DMS114 treated with DMSO at 0.1 percent for 48 hours (cell line): ENCODE results near the gene IRF8.

Source experiments
- DNase-seq: peaks from one replicate; lab custom pipeline; 2025; ENCODE audit not compliant: unreplicated experiment; lab: John Stamatoyannopoulos, UW

Gene IRF8

DNA sequence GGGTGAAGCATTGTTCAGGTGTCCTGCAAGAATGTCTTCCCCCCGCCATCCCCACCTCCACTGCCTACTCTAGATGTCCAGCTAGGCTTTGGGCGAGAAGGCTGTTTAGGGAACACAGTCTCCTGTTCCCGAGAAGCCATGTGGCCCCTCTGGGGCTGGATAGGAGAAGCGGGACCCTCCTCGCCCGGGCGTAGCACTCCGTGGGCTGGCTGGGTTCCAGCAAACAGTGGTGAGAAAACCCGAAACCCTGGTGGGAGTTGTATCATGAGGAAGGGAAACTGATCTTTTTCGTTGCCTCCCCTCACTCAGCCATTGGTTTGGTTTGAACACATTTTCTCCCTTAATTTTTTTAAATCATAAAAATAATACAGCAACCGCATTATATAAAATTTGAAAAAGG is 56.6 kb downstream of the IRF8 start:
- DNase-seq: no peak

DNA sequence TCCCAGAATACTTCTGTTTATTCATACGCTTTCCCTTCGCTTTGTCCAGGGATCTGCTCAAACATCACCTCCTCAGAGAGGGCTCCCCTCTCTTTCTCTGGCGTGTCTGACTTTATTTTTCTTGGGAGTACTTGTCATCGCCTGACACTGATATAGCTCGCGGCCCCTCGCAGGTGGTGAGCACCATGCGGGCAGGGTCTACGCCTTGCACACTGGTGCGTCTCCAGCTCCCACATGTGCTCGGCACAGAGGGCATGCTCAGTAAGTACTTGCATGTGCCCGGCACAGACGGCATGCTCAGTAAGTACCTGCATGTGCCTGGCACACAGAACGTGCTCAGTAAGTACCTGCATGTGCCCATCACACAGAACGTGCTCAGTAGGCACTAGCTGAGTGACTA is 57.5 kb downstream of the IRF8 start:
- no peak for DNase-seq

DNA sequence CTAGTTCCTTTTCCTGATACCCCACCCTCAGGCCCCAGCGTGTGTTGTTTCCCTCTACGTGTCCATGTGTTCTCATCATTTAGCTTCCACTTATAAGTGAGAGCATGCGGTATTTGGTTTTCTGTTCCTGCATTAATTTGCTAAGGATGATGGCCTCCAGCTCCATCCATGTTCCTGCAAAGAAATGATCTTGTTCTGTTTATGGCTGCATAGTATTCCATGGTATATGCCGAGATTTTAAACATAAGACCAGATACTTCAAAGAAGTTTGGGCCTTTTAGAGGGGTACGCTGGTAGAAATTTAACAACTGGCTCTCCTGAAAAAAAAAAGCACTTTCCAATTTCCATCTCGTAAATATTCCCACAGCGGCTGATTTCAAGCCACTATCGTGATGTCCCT is 59.8 kb downstream of the IRF8 start:
- DNase-seq: no peak

DNA sequence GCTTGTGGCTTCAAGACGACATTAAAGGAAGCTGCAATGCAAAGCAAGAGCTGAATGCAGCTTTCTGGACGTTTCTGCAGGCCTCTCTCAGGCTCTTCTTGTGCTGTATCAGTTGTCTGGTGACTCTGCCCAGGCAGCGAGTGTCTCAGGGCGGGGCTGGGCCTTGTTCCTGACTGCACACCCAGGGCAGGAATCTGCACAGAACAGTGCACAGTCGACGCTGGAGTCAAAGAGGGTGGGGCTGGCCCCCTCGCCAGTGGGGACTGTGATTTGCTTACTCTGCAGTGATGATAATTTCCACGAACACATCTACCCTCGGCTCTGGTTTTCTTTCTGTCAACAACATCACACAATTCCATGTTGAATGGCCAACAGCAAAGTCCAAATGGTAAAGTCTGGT is 60.7 kb downstream of the IRF8 start:
- DNase-seq: no peak

DNA sequence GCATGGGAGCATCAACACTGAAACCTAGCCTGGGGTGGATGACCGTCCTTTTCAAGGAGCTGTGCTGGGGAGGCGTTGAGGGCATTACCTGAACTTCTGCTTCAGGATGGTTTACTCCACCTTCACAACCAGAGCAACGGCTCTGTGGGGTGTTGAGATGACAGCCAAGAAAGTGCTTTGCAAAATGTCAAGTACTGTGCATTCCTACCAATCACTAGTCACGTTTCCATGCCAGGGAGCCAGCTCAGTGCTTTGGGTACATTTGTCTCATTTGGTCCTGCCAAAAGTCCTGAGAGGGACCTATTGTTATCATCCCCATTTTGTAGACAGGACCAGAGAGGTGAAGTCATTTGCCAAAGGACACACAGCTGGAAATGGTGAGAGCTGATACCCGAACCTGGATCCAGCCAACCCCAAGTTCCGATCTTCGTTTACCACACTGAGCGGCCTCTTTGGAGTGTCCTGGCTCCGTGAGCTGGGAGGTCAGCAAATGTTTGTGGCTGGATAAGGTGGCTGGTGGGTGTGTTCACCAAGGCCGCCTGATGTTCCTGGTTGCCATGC is 61.6 kb downstream of the IRF8 start:
- no peak for DNase-seq

DNA sequence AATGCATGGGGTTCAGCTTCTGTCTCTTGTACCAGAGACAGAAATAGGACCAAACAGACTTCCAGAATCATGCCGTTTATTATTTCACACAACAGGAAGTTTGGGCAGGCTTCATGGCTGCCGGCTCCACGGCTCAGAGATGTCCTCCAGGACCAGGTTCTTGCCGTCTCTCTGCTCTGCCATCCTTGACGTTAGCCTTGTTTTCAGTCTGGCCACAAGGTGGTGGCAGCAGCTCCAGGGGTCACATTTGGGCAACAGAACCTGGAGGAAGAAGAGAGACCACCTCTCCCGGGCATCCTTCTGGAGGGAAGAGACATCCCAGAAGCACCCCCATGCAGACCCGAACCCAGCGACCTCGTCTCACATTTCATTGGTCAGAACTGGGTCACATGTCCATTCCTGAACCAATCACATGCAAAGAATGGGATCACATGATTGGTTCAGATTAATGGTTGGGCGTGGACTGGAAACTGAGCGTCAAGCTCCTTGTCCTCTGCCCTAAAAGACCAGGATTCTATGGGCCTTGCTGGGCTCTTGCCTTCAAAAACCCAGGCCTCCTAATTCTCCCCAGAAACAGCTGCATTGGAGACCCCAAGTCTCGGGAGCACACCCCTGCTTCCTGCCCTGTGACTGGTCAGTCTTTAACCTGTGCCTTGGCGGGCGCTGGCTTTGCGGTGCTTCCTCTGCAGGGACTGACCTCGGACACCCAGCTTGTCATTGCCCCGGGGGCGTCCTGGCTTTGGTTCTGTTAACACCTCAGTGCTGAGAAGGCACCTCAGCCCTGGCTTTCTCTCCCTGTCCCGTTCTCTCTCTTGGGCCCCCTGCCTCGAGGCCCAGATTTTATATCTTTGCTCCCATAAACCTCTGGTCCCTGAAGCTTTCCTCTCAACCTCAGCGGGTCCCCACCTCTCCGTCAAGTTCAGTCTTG is 63.3 kb downstream of the IRF8 start:
- DNase-seq: no peak

DNA sequence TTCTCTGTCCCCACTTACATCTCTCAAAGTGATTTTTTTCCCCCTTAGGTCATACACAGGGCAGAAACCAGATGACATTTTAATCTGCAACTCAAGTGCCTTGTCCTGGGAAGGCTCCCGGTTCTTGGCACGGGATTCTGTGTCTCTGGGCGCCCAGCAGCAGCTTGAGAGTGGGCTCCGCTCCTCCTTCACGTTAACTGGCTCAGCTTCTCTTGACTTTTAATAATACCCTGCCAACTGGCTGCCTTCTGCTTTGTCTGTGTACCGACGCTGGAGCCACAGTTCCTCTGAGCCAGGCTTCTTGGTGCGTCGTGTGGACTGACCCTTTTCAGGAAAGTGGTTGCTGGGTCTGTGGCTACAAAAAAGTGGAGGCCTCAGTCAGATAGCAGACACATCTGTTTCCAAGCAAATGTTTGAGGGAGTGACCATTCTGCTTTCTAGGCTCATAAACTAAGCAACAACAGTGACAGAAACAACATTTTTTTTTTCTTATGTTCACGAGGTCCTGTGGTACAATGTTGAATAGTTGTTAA is 64.9 kb downstream of the IRF8 start:
- DNase-seq: no peak

DNA sequence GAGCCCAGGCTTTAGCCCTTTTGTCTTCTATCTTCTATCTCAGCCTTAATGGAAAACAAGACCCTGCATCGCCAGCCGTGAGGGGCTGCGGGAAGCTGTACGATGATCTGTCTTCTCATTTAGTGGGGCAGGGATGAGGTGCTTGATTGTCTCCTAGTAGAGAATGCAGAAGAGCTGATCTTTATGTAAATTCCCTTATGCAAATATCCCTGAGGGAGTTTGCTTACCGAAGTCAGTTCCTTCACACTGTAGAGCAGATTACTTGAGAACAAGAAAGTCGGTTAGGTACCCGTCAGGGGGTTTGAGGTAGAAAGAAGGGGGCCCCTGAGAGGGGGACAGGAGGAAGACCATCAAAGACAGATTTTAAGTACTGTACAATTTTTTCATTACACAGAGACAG is 66.2 kb downstream of the IRF8 start:
- DNase-seq: no peak

DNA sequence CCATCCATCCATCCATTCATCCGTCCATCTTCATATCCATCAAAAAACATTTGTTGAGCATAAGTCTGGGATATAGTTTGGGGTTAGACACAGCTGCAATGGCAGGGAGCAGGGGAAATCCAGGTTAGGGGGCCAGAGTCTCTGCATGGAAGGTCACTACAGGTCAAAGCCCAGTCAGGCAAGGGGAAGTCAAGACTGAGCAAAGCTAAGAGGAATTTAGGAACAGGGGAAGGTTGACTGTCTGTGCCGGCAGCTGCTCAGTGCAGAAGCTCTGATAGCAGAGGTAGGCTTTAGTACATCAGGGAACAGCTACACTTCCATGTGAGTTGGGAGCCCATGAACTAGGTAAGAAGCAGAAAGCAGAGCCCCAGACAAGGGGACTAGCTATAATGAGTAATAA is 68.1 kb downstream of the IRF8 start:
- no peak for DNase-seq

DNA sequence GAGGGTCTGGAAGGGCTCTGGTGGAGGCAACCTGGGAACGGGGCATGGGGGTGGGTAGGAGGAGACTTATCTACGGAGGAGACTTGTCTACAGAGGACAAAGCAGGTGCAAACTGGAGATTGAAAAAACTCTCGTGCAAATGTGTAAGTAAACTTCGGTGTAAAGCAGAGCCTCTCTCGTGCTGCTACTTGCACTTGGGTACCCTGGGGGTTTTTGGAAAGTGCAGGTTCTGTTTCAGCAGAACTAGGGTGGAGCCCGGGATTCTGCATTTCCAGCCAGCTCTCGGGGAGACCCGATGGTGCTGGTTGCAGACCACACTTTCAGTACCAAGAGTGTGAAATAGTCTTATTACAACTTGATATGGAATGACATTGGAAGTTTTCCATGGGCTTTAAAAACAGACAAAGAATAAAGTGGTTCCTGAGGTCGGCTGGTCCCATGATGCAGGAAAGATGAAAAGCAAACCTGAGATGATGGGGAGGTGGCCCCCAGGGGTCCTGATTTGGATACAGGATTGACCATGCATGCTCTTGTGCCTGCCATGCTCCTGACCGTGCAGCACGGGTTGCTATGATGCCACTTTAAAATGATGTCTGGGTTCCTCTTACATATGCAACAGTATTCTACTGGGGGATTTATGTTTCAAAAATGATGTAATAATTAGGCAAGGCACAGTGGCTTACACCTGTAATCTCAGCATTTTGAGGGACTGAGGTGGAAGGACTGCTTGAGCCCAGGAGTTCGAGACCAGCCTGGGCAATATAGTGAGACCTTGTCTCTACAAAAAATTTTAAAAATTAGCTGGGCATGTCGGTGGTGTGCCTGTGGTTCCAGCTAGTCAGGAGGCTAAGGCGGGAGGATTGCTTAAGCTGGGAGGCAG is 69.3 kb downstream of the IRF8 start:
- DNase-seq: no peak

DNA sequence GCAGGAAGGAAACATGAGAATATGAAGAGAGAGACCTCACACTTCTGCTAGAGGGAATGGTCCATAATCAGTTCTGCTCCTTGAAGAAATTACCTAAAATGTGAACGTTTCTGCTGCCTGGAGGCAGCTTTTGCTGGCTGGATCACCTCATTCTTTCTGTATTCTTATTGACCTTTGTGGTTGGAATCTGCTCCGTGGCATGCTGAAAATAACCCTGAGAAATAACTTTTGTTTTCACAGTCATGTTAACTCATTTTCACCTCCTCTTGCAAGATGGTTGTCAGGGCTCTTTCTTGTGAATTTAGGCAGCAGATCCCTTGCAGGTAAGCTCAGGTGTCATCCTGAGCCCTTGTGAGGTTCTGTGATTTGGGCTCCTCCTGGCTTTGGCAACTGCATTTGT is 70.2 kb downstream of the IRF8 start:
- DNase-seq: no peak

DNA sequence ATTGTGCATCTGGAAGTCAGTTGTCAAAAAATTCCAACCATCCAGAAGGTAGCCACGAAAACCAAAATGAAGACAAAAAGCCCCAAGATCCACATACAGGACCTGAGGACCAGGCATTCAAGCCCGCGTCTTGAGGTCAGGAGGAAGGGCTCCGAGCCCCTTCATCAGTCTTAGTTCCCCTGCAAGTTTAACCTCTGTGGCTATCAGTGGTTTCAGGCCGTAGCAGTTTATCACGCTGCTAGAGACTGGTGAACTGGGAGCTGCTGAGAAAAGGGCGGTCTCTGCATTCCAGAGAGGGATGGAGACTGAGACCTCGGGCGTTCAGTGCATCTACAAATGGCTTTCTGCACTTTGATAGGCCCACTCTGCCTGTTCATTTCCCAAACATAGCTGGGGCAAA is 70.6 kb downstream of the IRF8 start:
- DNase-seq: no peak

DNA sequence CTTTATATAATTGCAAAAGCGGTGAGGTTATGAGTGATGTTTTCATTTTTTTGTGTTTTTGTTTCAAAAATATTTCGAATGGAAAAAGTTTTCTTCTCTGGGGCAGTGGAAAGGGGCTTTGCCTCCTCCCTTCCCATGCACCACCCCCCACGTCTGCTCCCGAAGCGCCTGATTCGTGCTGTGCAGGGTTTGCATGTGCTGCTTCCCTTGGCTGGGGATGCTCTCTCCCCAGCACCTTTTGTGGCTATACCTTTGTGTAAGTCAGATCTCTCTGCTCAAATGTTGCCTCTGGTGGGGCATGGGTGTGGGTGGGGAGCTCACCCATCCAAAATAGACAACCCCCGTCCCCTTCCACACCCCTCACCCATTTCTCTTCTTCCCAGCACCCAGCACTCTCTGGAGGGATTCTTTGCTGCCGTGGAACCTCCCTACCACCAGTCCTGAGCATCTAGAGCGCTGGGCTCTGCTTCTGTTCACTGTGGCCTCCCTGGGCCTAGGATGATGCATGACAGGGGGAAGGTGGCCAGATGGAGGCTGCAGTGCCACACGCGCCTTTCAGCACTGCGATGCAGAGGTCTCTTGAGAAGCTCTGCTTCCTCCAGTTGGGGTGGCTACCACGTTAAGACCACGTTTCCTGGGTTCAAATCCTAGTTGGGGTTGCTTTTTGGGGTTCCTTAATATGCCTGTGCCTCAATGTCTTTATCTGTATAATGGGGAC is 71.2 kb downstream of the IRF8 start:
- no peak for DNase-seq

DNA sequence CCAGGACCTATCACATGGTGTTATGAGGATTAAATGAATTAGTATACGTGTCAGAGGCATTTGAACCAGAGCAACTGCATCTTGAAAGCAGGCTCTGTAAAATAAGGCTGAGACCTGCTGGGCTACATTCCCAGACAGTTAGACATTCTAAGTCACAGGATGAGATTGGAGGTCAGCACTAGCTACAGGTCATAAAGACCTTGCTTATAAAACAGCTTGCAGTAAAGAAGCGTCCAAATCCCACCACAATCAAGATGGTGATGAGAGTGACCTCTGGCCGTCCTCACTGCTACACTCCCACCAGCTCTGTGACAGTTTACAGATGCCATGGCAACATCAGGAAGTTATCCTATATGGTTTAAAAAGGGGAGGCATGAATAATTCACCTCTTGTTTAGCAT is 71.8 kb downstream of the IRF8 start:
- DNase-seq: no peak
